Measurements from ENCODE around the gene CDKN2AIP. TPM values are rescaled to one million over a fixed set of nuclear protein-coding genes. Genes with fewer than 3 reads are reported as not detected.
"Not testable (repeated sequence)": the region's sequence is repeated elsewhere in the genome, so short reads cannot be mapped to it uniquely, and the experiment has no call there.

The CDKN2AIP gene
- total RNA-seq, 2 experiments from 2014 or later, result 55.7 to 56.9 TPM

GRCh38 chr4:183430994-183431347 lies 13.5 kb upstream of the CDKN2AIP start:
- Histone ChIP-seq H3K36me3 (ENCODE audit: insufficient read depth, low read length) (no peaks in the 10 kb centered on the region), H3K27me3 (ENCODE audit: control insufficient read depth in 1 of 2, insufficient read depth in 2 of 2, low read length in 2 of 2) (no peaks in the 10 kb centered on the region), H3K27ac (ENCODE audit: low read depth in 1 of 2, low read length in 2 of 2) (peak overlapping the region in 1 of 2 donors; percentile 59), H3K9me3 (ENCODE audit: control insufficient read depth in 1 of 2, insufficient read depth in 1 of 2, low read length in 2 of 2) (no peaks in the 10 kb centered on the region), H3K4me1 (ENCODE audit: insufficient read depth, low read length) (peaks cover 38% of the 10 kb centered on the region), H3K4me3 (ENCODE audit: low read length) (no peak overlapping the region)
- peak overlapping the region; percentile 72 for H3K4me3 Mint-ChIP-seq
- DNase-seq, result no peak
- intact Hi-C loops (cut with DNase I, micrococcal nuclease), result loop anchor here in 1 of 2 experiments (2.0 kb wide), 1 partner anchor 14 kb away; the partner anchor contains the start of gene CDKN2AIP
- ATAC-seq (ENCODE audit: poor library complexity), result peak; percentile 42
- TF ChIP-seq CTCF (IDR thresholded peaks at IDR 0.05), result no peak
- H3K27me3 Mint-ChIP-seq, result no peaks in the 10 kb centered on the region
- ChIA-PET CTCF (interaction anchor here (2.5 kb wide), 1 partner anchor 24 kb away, joined by 12 read pairs; no protein-coding TSS in a partner anchor), POLR2A (interaction anchor here (0.5 to 7.0 kb wide), 7 partner anchors 13 to 1742 kb away, joined by 3 to 110 read pairs (median 5); partner anchors contain the start of genes CDKN2AIP and ING2)
- no peaks in the 10 kb centered on the region for H3K36me3 Mint-ChIP-seq (ENCODE audit: low read depth)
- no peaks in the 10 kb centered on the region for H3K9me3 Mint-ChIP-seq
- H3K4me1 Mint-ChIP-seq (ENCODE audit: low read depth), result peaks cover 42% of the 10 kb centered on the region
- H3K27ac Mint-ChIP-seq, result peak overlapping the region; percentile 81

- H3K9me3 ChIP-seq (ENCODE audit: control insufficient read depth in 1 of 2, insufficient read depth in 1 of 2, low read length in 2 of 2), result no peaks in the 10 kb centered on the region
- intact Hi-C loops (cut with DNase I, micrococcal nuclease), result loop anchor here in 1 of 2 experiments (2.0 kb wide), 1 partner anchor 13 kb away; the partner anchor contains the start of gene CDKN2AIP
- ChIA-PET POLR2A (interaction anchor here (1.4 to 7.0 kb wide), 5 partner anchors 12 to 986 kb away, joined by 3 to 110 read pairs (median 10); partner anchors contain the start of genes CDKN2AIP and ING2), CTCF (interaction anchor here (2.5 kb wide), 1 partner anchor 25 kb away, joined by 12 read pairs; no protein-coding TSS in a partner anchor)
- H3K27me3 ChIP-seq (ENCODE audit: control insufficient read depth in 1 of 2, insufficient read depth in 2 of 2, low read length in 2 of 2), result no peaks in the 10 kb centered on the region
- H3K4me3 ChIP-seq (ENCODE audit: low read length), result no peak overlapping the region
- H3K27ac ChIP-seq (ENCODE audit: low read depth in 1 of 2, low read length in 2 of 2), result peak overlapping the region in 1 of 2 donors; percentile 17
- H3K27ac Mint-ChIP-seq, result no peak overlapping the region
- no peak for TF ChIP-seq CTCF (IDR thresholded peaks at IDR 0.05)
- no peak for ATAC-seq (ENCODE audit: poor library complexity)
- H3K36me3 Mint-ChIP-seq (ENCODE audit: low read depth), result no peaks in the 10 kb centered on the region
- DNase-seq, result no peak
- no peaks in the 10 kb centered on the region for H3K27me3 Mint-ChIP-seq
- H3K9me3 Mint-ChIP-seq, result no peaks in the 10 kb centered on the region
- H3K36me3 ChIP-seq (ENCODE audit: insufficient read depth, low read length), result no peaks in the 10 kb centered on the region
- H3K4me1 ChIP-seq (ENCODE audit: insufficient read depth, low read length), result peaks cover 35% of the 10 kb centered on the region
- H3K4me3 Mint-ChIP-seq, result no peak overlapping the region
- H3K4me1 Mint-ChIP-seq (ENCODE audit: low read depth), result peaks cover 36% of the 10 kb centered on the region
These were observed 12.8 kb upstream of the CDKN2AIP start for GRCh38 chr4:183431614-183432013.

- DNase-seq; ATAC-seq (ENCODE audit: poor library complexity); H3K4me3 Mint-ChIP-seq; H3K27ac ChIP-seq (ENCODE audit: low read depth in 1 of 2, low read length in 2 of 2); CTCF ChIA-PET; H3K27ac Mint-ChIP-seq; intact Hi-C loops (cut with DNase I, micrococcal nuclease); H3K36me3 ChIP-seq (ENCODE audit: insufficient read depth, low read length); H3K27me3 ChIP-seq (ENCODE audit: control insufficient read depth in 1 of 2, insufficient read depth in 2 of 2, low read length in 2 of 2); H3K9me3 ChIP-seq (ENCODE audit: control insufficient read depth in 1 of 2, insufficient read depth in 1 of 2, low read length in 2 of 2); H3K36me3 Mint-ChIP-seq (ENCODE audit: low read depth); H3K27me3 Mint-ChIP-seq; H3K4me3 ChIP-seq (ENCODE audit: low read length); H3K9me3 Mint-ChIP-seq: not testable (repeated sequence)
- peaks cover 32% of the 10 kb centered on the region for H3K4me1 Mint-ChIP-seq (ENCODE audit: low read depth)
- H3K4me1 ChIP-seq (ENCODE audit: insufficient read depth, low read length), result peaks cover 33% of the 10 kb centered on the region
- POLR2A ChIA-PET, result interaction anchor here (3.0 to 7.0 kb wide), 2 partner anchors 10 to 11 kb away, joined by 21 to 110 read pairs; partner anchors contain the start of gene CDKN2AIP
These were observed 11.3 kb upstream of the CDKN2AIP start for GRCh38 chr4:183433183-183433582.
